GM12864 (cell line): Measurements from ENCODE around the gene C1GALT1C1.

Source experiments
- DNase-seq: peaks from one replicate; pipeline ENCODE4 v3.0.0-alpha.2; 2011; ENCODE audit warnings: low read depth
- H3K4me3 ChIP-seq: 2 replicates; pipeline ENCODE4 v1.5.1; 2011; ENCODE audit warnings: mild to moderate bottlenecking, low read depth, low read length, control low read depth
- TF ChIP-seq, protein P1 (sequence below): IDR thresholded peaks from 2 replicates; pipeline ENCODE4 v1.5.1; 2011; ENCODE audit warnings: low read depth, mild to moderate bottlenecking, moderate library complexity, low read length, control low read depth, inconsistent platforms; ENCODE audit errors: missing control alignments

The C1GALT1C1 gene

GRCh38 chrX:120625371-120625770 lies 4.5 kb downstream of the C1GALT1C1 start:
- DNase-seq: no peak
- TF ChIP-seq, protein P1, sequence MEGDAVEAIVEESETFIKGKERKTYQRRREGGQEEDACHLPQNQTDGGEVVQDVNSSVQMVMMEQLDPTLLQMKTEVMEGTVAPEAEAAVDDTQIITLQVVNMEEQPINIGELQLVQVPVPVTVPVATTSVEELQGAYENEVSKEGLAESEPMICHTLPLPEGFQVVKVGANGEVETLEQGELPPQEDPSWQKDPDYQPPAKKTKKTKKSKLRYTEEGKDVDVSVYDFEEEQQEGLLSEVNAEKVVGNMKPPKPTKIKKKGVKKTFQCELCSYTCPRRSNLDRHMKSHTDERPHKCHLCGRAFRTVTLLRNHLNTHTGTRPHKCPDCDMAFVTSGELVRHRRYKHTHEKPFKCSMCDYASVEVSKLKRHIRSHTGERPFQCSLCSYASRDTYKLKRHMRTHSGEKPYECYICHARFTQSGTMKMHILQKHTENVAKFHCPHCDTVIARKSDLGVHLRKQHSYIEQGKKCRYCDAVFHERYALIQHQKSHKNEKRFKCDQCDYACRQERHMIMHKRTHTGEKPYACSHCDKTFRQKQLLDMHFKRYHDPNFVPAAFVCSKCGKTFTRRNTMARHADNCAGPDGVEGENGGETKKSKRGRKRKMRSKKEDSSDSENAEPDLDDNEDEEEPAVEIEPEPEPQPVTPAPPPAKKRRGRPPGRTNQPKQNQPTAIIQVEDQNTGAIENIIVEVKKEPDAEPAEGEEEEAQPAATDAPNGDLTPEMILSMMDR: no peak
- no peak overlapping the region for H3K4me3 ChIP-seq

GRCh38 chrX:120617996-120618630 lies 11.7 kb downstream of the C1GALT1C1 start:
- H3K4me3 ChIP-seq: no peak overlapping the region
- no peak for DNase-seq
- TF ChIP-seq, protein P1: no peak

DNA sequence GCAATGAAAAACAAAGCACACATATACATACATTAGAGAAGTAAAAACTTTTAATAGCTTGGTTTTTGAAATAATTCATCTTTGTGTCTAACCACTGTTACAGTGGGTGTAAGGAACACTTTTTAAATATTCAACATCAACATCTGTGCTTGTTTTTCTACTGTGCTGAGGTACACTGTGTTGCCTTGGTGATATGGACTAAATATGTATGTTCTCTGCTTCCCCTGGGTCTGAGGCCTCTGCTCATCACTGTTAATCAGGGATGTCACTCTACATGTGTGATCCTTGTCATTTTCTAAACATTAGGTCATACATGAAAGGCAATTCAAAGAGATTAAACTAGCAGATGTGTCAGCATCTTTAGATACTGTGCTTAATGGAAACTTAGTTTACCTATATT lies 15.0 kb downstream of the C1GALT1C1 start:
- no peak for DNase-seq
- no peak overlapping the region for H3K4me3 ChIP-seq
- TF ChIP-seq, protein P1: no peak

DNA sequence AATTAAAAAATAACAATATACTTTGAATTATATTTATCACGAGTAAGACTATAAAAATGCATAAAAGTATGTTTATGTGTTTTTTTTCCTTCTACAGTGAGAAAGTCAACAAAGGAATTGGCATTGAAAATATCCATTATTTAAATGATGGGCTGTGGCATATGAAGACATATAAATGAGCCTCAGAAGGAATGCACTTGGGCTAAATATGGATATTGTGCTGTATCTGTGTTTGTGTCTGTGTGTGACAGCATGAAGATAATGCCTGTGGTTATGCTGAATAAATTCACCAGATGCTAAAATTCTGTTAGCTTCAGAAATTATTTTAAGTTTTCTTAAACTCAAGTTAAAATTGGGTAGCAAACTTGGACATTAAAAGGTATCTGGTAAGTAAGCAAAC lies 17.8 kb downstream of the C1GALT1C1 start:
- TF ChIP-seq, protein P1: no peak
- no peak for DNase-seq
- no peak overlapping the region for H3K4me3 ChIP-seq

DNA sequence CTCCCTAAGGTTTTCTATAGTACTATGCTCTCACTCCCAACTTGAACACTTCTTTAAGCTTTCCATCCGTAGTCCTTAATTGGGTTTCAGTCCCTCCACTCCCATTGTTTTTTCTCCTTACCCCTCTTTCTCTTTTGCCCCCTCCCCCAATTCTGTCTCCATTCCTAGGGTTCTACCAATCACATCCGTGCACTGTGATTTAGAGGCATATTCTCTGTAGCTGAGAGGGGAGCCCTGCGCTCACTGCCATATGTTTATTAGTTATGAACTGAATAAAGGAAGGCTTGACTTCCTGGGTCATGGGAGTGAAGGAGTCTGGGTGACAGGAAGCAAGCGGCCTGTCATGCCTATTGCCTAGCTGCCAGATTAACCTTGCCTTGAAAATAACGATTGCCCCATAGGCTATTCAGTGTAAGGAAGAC lies 25.5 kb downstream of the C1GALT1C1 start:
- peak; percentile 21 for DNase-seq
- TF ChIP-seq, protein P1: no peak
- H3K4me3 ChIP-seq: peak overlapping the region; percentile 78

DNA sequence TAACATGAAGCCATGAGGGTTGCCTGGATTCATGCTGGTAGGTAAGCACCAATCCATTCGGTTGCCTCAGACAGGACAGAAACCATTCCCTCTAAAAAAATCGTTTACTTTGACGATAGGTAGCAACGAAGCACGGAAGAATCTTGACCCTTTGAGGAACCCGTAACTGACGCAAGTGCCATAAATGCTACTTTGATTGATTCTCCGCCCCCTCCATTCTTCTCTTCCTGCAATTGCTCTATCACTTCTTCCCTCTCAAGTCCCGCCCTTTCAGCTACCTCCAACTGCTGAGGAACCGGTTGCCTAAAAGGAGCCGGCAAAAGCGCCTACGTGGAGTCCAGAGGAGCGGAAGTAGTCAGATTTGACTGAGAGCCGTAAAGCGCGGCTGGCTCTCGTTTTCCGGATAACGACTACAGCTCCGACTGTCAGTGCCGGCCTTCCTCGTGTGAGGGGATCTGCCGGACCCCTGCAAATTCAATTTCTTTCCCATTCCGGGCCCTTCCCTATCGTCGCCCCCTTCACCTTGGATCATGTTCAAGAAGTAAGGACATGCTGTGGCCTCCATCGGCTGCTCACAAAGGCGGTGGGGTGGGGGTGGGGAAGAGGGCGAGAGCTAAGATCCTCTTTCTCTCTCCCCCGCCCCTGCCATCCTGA lies 26.0 kb downstream of the C1GALT1C1 start, which contains the start of gene MCTS1:
Gene MCTS1, plus strand, starts transcription at position 395 of the 654 bp plus-strand sequence. Its CDS starts 136 bp downstream, at position 531.
- DNase-seq: peak; percentile 87
- H3K4me3 ChIP-seq: peak within 1 kb of the TSS; percentile 78
- TF ChIP-seq, protein P1: no peak
